Stimulated activated CD4-positive, alpha-beta T cell treated with anti-CD3 and anti-CD28 coated beads, Interleukin-12 subunit alpha, Interleukin-12 subunit beta, amount 100 ng/mL, for 24 hours (primary cell): ENCODE data around the gene UGGT2.
"Not testable (repeated sequence)": the region's sequence is repeated elsewhere in the genome, so short reads cannot be mapped to it uniquely, and the experiment has no call there.

Source experiments
- DNase-seq, 2 experiments: peaks; one replicate each; pipeline ENCODE4 v3.0.0-alpha.2; 2020; ENCODE audit warnings: low read depth in 2 of 2

Gene UGGT2

GRCh38 chr13:96053003-96053703 lies at the start of gene UGGT2:
TSS of gene UGGT2 (minus strand) at chr13:96053401. CDS start at chr13:96053312, 89 bp downstream.
- DNase-seq: peak in 1 of 2 experiments; percentile 8

GRCh38 chr13:96100457-96101220 lies 47.4 kb upstream of the UGGT2 start:
- DNase-seq: no peak

- no peak for DNase-seq
Observed at GRCh38 chr13:96093296-96094006, 40.2 kb upstream of the UGGT2 start.

GRCh38 chr13:96091164-96092117 lies 38.2 kb upstream of the UGGT2 start:
- no peak for DNase-seq

- DNase-seq: no peak
Observed at GRCh38 chr13:96090240-96091101, 37.3 kb upstream of the UGGT2 start.

- no peak for DNase-seq
Observed at GRCh38 chr13:96089749-96090239, 36.6 kb upstream of the UGGT2 start, which contains the start of gene HS6ST3. TSS of gene HS6ST3 (plus strand) at chr13:96090107.

GRCh38 chr13:96089139-96089538 lies 35.9 kb upstream of the UGGT2 start:
- DNase-seq: no peak

- DNase-seq: no peak
Observed at GRCh38 chr13:96086736-96087135, 33.5 kb upstream of the UGGT2 start.

- DNase-seq: no peak
Observed at GRCh38 chr13:96082640-96083039, 29.4 kb upstream of the UGGT2 start.

- no peak for DNase-seq
Observed at GRCh38 chr13:96081888-96082287, 28.7 kb upstream of the UGGT2 start.

- no peak for DNase-seq
Observed at GRCh38 chr13:96080676-96081075, 27.5 kb upstream of the UGGT2 start.

- no peak for DNase-seq
Observed at GRCh38 chr13:96075953-96076543, 22.8 kb upstream of the UGGT2 start.

GRCh38 chr13:96072392-96072791 lies 19.2 kb upstream of the UGGT2 start:
- no peak for DNase-seq

GRCh38 chr13:96071504-96071903 lies 18.3 kb upstream of the UGGT2 start:
- no peak for DNase-seq

GRCh38 chr13:96068729-96069128 lies 15.5 kb upstream of the UGGT2 start:
- no peak for DNase-seq

- no peak for DNase-seq
Observed at GRCh38 chr13:96065849-96066248, 12.6 kb upstream of the UGGT2 start.

GRCh38 chr13:96052656-96053002 lies 572 bp downstream of the UGGT2 start:
- DNase-seq: no peak

- DNase-seq: not testable (repeated sequence)
Observed at GRCh38 chr13:96051946-96052345, 1.3 kb downstream of the UGGT2 start.

GRCh38 chr13:96051491-96051890 lies 1.7 kb downstream of the UGGT2 start:
- not testable (repeated sequence) for DNase-seq

GRCh38 chr13:96050955-96051354 lies 2.2 kb downstream of the UGGT2 start:
- not testable (repeated sequence) for DNase-seq
